Endothelial cell of umbilical vein (primary cell): ENCODE data around the gene CDH22. TPM values are rescaled to one million over a fixed set of nuclear protein-coding genes. Genes with fewer than 3 reads are reported as not detected.

ENCODE experiments used
- BruUV-seq: library from RNA; stranded (reverse); fragments of 400-500 nt; replicated peaks from 2 replicates; lab custom pipeline; 2021; lab: Mats Ljungman, UMichigan
- CTCF ChIA-PET: fragments of 300-600, 350-600 bp; sonication (Branson Sonifier 250); formaldehyde crosslinking; loops from one replicate; lab custom pipeline; 2021; ENCODE audit warnings: antibody characterized with exemption, inconsistent platforms; lab: Charles Lee
- POLR2A ChIA-PET: fragments of 300-600, 350-600 bp; sonication (Branson Sonifier 250); formaldehyde crosslinking; loops from one replicate; lab custom pipeline; 2021; ENCODE audit warnings: antibody characterized with exemption, inconsistent platforms; lab: Charles Lee
- DNase-seq: peaks from one replicate; pipeline ENCODE4 v3.0.0-alpha.2; 2011; ENCODE audit warnings: low read depth, low spot score
- FAIRE-seq: peaks from 2 replicates; lab custom pipeline; 2011; peaks lifted over from hg19 to GRCh38; lab: Jason Lieb, UNC
- H2AFZ ChIP-seq: 2 replicates; pipeline ENCODE4 v1.6.0; 2012; ENCODE audit warnings: low read depth, low read length, control low read depth, inconsistent platforms
- H3K27ac ChIP-seq: 2 replicates; pipeline ENCODE4 v1.5.1; 2011; ENCODE audit warnings: low read depth, mild to moderate bottlenecking, control low read depth, low read length, moderate library complexity; ENCODE audit not compliant: insufficient read depth
- H3K27me3 ChIP-seq, 2 experiments: 2 replicates each; pipeline versions ENCODE4 v1.6.0 to v1.6.1; 2011; ENCODE audit warnings: low read length in 2 of 2, mixed read lengths in 1 of 2; ENCODE audit not compliant: control insufficient read depth in 2 of 2, insufficient read depth in 2 of 2
- H3K36me3 ChIP-seq, 2 experiments: 2 replicates in 1 of 2; 3 replicates in 1 of 2; pipeline ENCODE4 v1.5.1; 2011; ENCODE audit warnings: low read length in 2 of 2, mild to moderate bottlenecking in 1 of 2, moderate library complexity in 1 of 2; ENCODE audit not compliant: control insufficient read depth in 2 of 2, insufficient read depth in 2 of 2; ENCODE audit errors: extremely low read depth in 1 of 2
- H3K4me1 ChIP-seq: 3 replicates; pipeline ENCODE4 v1.5.1; 2011; ENCODE audit warnings: mild to moderate bottlenecking, low read length; ENCODE audit not compliant: control insufficient read depth, insufficient read depth; ENCODE audit errors: extremely low read depth
- H3K4me2 ChIP-seq: 2 replicates; pipeline ENCODE4 v1.6.1; 2011; ENCODE audit warnings: low read length, control low read depth, mixed read lengths; ENCODE audit not compliant: insufficient read depth
- H3K4me3 ChIP-seq, 3 experiments: fragments of 200-600 bp in 1 of 3; sonication (generic), shearing (Covaris generic) in 1 of 3; replicated peaks in 1 of 3; 2 replicates each; pipeline ENCODE4 v1.5.1; 2011 to 2016; ENCODE audit warnings: control low read depth in 3 of 3, low read length in 3 of 3, mild to moderate bottlenecking in 2 of 3, inconsistent platforms in 1 of 3, low read depth in 1 of 3, moderate library complexity in 1 of 3; ENCODE audit not compliant: insufficient read depth in 1 of 3
- H3K79me2 ChIP-seq: 2 replicates; pipeline ENCODE4 v1.6.0; 2012; ENCODE audit warnings: low read length, inconsistent platforms; ENCODE audit not compliant: control insufficient read depth, insufficient read depth
- H3K9ac ChIP-seq: replicated peaks from 2 replicates; pipeline ENCODE3; 2011; ENCODE audit warnings: low read length, control low read depth; ENCODE audit not compliant: insufficient read depth; ENCODE audit errors: extremely low read depth
- H3K9me1 ChIP-seq: replicated peaks from 3 replicates; pipeline ENCODE4 v1.6.0; 2011; ENCODE audit warnings: mild to moderate bottlenecking, low read length; ENCODE audit not compliant: control insufficient read depth, insufficient read depth; ENCODE audit errors: extremely low read depth
- H3K9me3 ChIP-seq: replicated peaks from 2 replicates; pipeline ENCODE4 v1.5.1; 2012; ENCODE audit warnings: low read length, inconsistent platforms; ENCODE audit not compliant: control insufficient read depth, insufficient read depth
- H4K20me1 ChIP-seq: replicated peaks from 2 replicates; pipeline ENCODE3; 2011; ENCODE audit warnings: mild to moderate bottlenecking, low read length; ENCODE audit not compliant: control insufficient read depth, insufficient read depth; ENCODE audit errors: extremely low read depth
- EZH2 ChIP-seq: IDR thresholded peaks from 2 replicates; pipeline ENCODE4 v1.6.1; 2012; ENCODE audit warnings: borderline replicate concordance, low read depth, mild to moderate bottlenecking, moderate library complexity, low read length, inconsistent platforms; ENCODE audit not compliant: severe bottlenecking
- FOS ChIP-seq: IDR thresholded peaks from 2 replicates; pipeline ENCODE4 v1.6.1; 2011; ENCODE audit warnings: mild to moderate bottlenecking, low read length, moderate library complexity, borderline replicate concordance; ENCODE audit not compliant: insufficient read depth
- GATA2 ChIP-seq: IDR thresholded peaks from 2 replicates; pipeline ENCODE4 v1.7.0; 2011; ENCODE audit warnings: low read depth, mild to moderate bottlenecking, moderate library complexity, mixed read lengths, low read length; ENCODE audit not compliant: insufficient read length, insufficient read depth
- JUN ChIP-seq: IDR thresholded peaks from 2 replicates; pipeline ENCODE4 v1.6.1; 2011; ENCODE audit warnings: borderline replicate concordance, low read depth; ENCODE audit not compliant: insufficient read length, insufficient read depth
- MYC ChIP-seq: IDR thresholded peaks from one replicate; pipeline ENCODE4 v1.6.1; 2011; ENCODE audit warnings: mild to moderate bottlenecking, low read depth, low read length
- POLR2A ChIP-seq: IDR thresholded peaks from 2 replicates; pipeline ENCODE4 v1.6.1; 2012; ENCODE audit warnings: low read depth, mild to moderate bottlenecking, control low read depth, low read length
- POLR2AphosphoS5 ChIP-seq: IDR thresholded peaks from 2 replicates; pipeline ENCODE4 v1.6.1; 2012; ENCODE audit warnings: low read depth, mild to moderate bottlenecking, control low read depth, low read length, moderate library complexity; ENCODE audit not compliant: insufficient read depth
- dilution Hi-C: fragments of 300-500 bp; cut with MboI; formaldehyde crosslinking; loops from one replicate; pipeline ENCODE4 v1.15.0; 2019; ENCODE audit warnings: low sequenced_read_pairs; ENCODE audit not compliant: extremely low pct_ligation_motif_present
- intact Hi-C: fragments of 100-400 bp; cut with micrococcal nuclease; formaldehyde crosslinking; loops from one replicate; pipeline ENCODE4 v1.10.0; 2022
- polyA plus RNA-seq, 4 experiments: library from polyadenylated mRNA; depleted of rRNA in 3 of 4; stranded (reverse) in 3 of 4; unstranded in 1 of 4; fragments of >200 nt; gene quantifications; 2 replicates each; pipeline versions ENCODE4 v1.2.1 to v1.2.3, GENCODE V29; 2011 to 2012; ENCODE audit warnings: missing spikeins in 1 of 4
- total RNA-seq: library from RNA; stranded (reverse); gene quantifications from 2 replicates; pipeline ENCODE4 v1.2.3, GENCODE V29; 2021
- TF ChIP-seq, protein P1 (sequence below), 2 donors: IDR thresholded peaks; 1 replicate in 1 of 2; 2 replicates in 1 of 2; pipeline ENCODE4 v1.5.1; 2011; ENCODE audit warnings: low read length in 2 of 2, mild to moderate bottlenecking in 2 of 2, moderate library complexity in 2 of 2, control low read depth in 1 of 2, inconsistent platforms in 1 of 2, low read depth in 1 of 2; ENCODE audit not compliant: insufficient read depth in 1 of 2; ENCODE audit errors: extremely low read depth in 1 of 2
- TF ChIP-seq, protein P2 (sequence below): IDR thresholded peaks from 2 replicates; pipeline ENCODE4 v1.6.1; 2011; ENCODE audit not compliant: insufficient read depth, insufficient read length

CDH22 gene
- total and polyA plus RNA-seq, 2 donors (not counting 3 experiments of a cell fraction or from before 2014, with no cell fraction given) = not detected

- Histone ChIP-seq H3K9ac (no peak overlapping the region), H3K9me1 (no peaks in the 10 kb centered on the region), H3K27me3 (no peaks in the 10 kb centered on the region), H3K9me3 (no peaks in the 10 kb centered on the region), H3K79me2 (no peaks in the 10 kb centered on the region), H3K4me2 (no peak overlapping the region), H3K4me3 (no peak overlapping the region), H2AFZ (no peak overlapping the region), H4K20me1 (no peaks in the 10 kb centered on the region), H3K4me1 (no peaks in the 10 kb centered on the region), H3K27ac (no peak overlapping the region), H3K36me3 (no peaks in the 10 kb centered on the region)
- CTCF ChIA-PET = interaction anchor here (0.9 kb wide), 1 partner anchor 172 kb away, joined by 3 read pairs; no protein-coding TSS in a partner anchor
- POLR2A ChIA-PET = no interaction called here
- intact Hi-C loops (no loop called here), dilution Hi-C loops (no loop called here)
- FAIRE-seq (no peak), DNase-seq (no peak)
- no peak for TF ChIP-seq MYC
- TF ChIP-seq POLR2A = no peak
- no peak for TF ChIP-seq GATA2
- no peak for TF ChIP-seq POLR2AphosphoS5
- TF ChIP-seq FOS = no peak
- TF ChIP-seq, protein P1, sequence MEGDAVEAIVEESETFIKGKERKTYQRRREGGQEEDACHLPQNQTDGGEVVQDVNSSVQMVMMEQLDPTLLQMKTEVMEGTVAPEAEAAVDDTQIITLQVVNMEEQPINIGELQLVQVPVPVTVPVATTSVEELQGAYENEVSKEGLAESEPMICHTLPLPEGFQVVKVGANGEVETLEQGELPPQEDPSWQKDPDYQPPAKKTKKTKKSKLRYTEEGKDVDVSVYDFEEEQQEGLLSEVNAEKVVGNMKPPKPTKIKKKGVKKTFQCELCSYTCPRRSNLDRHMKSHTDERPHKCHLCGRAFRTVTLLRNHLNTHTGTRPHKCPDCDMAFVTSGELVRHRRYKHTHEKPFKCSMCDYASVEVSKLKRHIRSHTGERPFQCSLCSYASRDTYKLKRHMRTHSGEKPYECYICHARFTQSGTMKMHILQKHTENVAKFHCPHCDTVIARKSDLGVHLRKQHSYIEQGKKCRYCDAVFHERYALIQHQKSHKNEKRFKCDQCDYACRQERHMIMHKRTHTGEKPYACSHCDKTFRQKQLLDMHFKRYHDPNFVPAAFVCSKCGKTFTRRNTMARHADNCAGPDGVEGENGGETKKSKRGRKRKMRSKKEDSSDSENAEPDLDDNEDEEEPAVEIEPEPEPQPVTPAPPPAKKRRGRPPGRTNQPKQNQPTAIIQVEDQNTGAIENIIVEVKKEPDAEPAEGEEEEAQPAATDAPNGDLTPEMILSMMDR (IDR thresholded peaks at IDR 0.05; ENCODE audit: extremely low read depth in 1 of 2, insufficient read depth in 1 of 2, low read depth in 1 of 2, low read length in 2 of 2) = no peak
- no peak for TF ChIP-seq EZH2
- TF ChIP-seq, protein P2, sequence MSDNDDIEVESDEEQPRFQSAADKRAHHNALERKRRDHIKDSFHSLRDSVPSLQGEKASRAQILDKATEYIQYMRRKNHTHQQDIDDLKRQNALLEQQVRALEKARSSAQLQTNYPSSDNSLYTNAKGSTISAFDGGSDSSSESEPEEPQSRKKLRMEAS = no peak
- TF ChIP-seq JUN = no peak
- no TSS peak for BruUV-seq
These were observed 78.2 kb downstream of the CDH22 start for GRCh38 chr20:46230106-46230491.
